GM12874 (cell line): ENCODE measurements around the gene PDE6H.

Experiments used
- CTCF ChIP-seq: IDR thresholded peaks from 2 replicates; pipeline ENCODE4 v1.5.1; 2011; ENCODE audit warnings: low read depth, mild to moderate bottlenecking, control low read depth, low read length, moderate library complexity; ENCODE audit not compliant: insufficient read depth

Gene PDE6H

GRCh38 chr12:14950982-14951746 is 21.7 kb upstream of the PDE6H start:
- no peak for TF ChIP-seq CTCF

GRCh38 chr12:14951851-14952250 is 21.0 kb upstream of the PDE6H start:
- no peak for TF ChIP-seq CTCF

- no peak for TF ChIP-seq CTCF
Observed at GRCh38 chr12:14952299-14952921, 20.4 kb upstream of the PDE6H start.

- TF ChIP-seq CTCF, result no peak
Observed at GRCh38 chr12:14953752-14954151, 19.1 kb upstream of the PDE6H start.

GRCh38 chr12:14954269-14954668 is 18.6 kb upstream of the PDE6H start:
- TF ChIP-seq CTCF, result no peak

- no peak for TF ChIP-seq CTCF
Observed at GRCh38 chr12:14956024-14956891, 16.6 kb upstream of the PDE6H start.

GRCh38 chr12:14956905-14957304 is 15.9 kb upstream of the PDE6H start:
- no peak for TF ChIP-seq CTCF
